Measurements from ENCODE around the gene SNX1. TPM values are rescaled to one million over a fixed set of nuclear protein-coding genes. Genes with fewer than 3 reads are reported as not detected.
A peak's percentile ranks its signal among the peaks of the same experiment; 100 is the strongest.

The SNX1 gene
- total and polyA plus RNA-seq, 2 of the 13 experiments (the other 11 are each of a cell fraction or from before 2014, with no cell fraction given) = 29.3 to 60.1 TPM

- TF ChIP-seq ZNF496 (CRISPR knock-in tag; IDR thresholded peaks at IDR 0.05; ENCODE audit: insufficient replicate concordance) (no peak), PHF8 (CRISPR knock-in tag; IDR thresholded peaks at IDR 0.05) (0 out of 2 replicates have a peak, but pooled peaks have one; percentile 2), TSC22D2 (CRISPR knock-in tag; IDR thresholded peaks at IDR 0.05; ENCODE audit: borderline replicate concordance) (0 out of 2 replicates have a peak, but pooled peaks have one; percentile 13), ZKSCAN8 (CRISPR knock-in tag; IDR thresholded peaks at IDR 0.05; ENCODE audit: borderline replicate concordance) (no peak), ATF2 (CRISPR knock-in tag; IDR thresholded peaks at IDR 0.05) (no peak), SIN3B (IDR thresholded peaks at IDR 0.05; ENCODE audit: low read length) (no peak), ZNF296 (CRISPR knock-in tag; conservative IDR thresholded peaks at IDR 0.05) (no peak), STAT5B (CRISPR knock-in tag; IDR thresholded peaks at IDR 0.05) (no peak)
- TF ChIP-seq, protein P1, sequence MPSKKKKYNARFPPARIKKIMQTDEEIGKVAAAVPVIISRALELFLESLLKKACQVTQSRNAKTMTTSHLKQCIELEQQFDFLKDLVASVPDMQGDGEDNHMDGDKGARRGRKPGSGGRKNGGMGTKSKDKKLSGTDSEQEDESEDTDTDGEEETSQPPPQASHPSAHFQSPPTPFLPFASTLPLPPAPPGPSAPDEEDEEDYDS (CRISPR knock-in tag; IDR thresholded peaks at IDR 0.05) = no peak
- TF ChIP-seq, protein P2, sequence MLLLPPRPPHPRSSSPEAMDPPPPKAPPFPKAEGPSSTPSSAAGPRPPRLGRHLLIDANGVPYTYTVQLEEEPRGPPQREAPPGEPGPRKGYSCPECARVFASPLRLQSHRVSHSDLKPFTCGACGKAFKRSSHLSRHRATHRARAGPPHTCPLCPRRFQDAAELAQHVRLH (CRISPR knock-in tag; IDR thresholded peaks at IDR 0.05; ENCODE audit: borderline replicate concordance, low read depth) = no peak
- TF ChIP-seq, protein P3, sequence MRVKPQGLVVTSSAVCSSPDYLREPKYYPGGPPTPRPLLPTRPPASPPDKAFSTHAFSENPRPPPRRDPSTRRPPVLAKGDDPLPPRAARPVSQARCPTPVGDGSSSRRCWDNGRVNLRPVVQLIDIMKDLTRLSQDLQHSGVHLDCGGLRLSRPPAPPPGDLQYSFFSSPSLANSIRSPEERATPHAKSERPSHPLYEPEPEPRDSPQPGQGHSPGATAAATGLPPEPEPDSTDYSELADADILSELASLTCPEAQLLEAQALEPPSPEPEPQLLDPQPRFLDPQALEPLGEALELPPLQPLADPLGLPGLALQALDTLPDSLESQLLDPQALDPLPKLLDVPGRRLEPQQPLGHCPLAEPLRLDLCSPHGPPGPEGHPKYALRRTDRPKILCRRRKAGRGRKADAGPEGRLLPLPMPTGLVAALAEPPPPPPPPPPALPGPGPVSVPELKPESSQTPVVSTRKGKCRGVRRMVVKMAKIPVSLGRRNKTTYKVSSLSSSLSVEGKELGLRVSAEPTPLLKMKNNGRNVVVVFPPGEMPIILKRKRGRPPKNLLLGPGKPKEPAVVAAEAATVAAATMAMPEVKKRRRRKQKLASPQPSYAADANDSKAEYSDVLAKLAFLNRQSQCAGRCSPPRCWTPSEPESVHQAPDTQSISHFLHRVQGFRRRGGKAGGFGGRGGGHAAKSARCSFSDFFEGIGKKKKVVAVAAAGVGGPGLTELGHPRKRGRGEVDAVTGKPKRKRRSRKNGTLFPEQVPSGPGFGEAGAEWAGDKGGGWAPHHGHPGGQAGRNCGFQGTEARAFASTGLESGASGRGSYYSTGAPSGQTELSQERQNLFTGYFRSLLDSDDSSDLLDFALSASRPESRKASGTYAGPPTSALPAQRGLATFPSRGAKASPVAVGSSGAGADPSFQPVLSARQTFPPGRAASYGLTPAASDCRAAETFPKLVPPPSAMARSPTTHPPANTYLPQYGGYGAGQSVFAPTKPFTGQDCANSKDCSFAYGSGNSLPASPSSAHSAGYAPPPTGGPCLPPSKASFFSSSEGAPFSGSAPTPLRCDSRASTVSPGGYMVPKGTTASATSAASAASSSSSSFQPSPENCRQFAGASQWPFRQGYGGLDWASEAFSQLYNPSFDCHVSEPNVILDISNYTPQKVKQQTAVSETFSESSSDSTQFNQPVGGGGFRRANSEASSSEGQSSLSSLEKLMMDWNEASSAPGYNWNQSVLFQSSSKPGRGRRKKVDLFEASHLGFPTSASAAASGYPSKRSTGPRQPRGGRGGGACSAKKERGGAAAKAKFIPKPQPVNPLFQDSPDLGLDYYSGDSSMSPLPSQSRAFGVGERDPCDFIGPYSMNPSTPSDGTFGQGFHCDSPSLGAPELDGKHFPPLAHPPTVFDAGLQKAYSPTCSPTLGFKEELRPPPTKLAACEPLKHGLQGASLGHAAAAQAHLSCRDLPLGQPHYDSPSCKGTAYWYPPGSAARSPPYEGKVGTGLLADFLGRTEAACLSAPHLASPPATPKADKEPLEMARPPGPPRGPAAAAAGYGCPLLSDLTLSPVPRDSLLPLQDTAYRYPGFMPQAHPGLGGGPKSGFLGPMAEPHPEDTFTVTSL (CRISPR knock-in tag; IDR thresholded peaks at IDR 0.05; ENCODE audit: borderline replicate concordance) = no peak
- TF ChIP-seq, protein P4, sequence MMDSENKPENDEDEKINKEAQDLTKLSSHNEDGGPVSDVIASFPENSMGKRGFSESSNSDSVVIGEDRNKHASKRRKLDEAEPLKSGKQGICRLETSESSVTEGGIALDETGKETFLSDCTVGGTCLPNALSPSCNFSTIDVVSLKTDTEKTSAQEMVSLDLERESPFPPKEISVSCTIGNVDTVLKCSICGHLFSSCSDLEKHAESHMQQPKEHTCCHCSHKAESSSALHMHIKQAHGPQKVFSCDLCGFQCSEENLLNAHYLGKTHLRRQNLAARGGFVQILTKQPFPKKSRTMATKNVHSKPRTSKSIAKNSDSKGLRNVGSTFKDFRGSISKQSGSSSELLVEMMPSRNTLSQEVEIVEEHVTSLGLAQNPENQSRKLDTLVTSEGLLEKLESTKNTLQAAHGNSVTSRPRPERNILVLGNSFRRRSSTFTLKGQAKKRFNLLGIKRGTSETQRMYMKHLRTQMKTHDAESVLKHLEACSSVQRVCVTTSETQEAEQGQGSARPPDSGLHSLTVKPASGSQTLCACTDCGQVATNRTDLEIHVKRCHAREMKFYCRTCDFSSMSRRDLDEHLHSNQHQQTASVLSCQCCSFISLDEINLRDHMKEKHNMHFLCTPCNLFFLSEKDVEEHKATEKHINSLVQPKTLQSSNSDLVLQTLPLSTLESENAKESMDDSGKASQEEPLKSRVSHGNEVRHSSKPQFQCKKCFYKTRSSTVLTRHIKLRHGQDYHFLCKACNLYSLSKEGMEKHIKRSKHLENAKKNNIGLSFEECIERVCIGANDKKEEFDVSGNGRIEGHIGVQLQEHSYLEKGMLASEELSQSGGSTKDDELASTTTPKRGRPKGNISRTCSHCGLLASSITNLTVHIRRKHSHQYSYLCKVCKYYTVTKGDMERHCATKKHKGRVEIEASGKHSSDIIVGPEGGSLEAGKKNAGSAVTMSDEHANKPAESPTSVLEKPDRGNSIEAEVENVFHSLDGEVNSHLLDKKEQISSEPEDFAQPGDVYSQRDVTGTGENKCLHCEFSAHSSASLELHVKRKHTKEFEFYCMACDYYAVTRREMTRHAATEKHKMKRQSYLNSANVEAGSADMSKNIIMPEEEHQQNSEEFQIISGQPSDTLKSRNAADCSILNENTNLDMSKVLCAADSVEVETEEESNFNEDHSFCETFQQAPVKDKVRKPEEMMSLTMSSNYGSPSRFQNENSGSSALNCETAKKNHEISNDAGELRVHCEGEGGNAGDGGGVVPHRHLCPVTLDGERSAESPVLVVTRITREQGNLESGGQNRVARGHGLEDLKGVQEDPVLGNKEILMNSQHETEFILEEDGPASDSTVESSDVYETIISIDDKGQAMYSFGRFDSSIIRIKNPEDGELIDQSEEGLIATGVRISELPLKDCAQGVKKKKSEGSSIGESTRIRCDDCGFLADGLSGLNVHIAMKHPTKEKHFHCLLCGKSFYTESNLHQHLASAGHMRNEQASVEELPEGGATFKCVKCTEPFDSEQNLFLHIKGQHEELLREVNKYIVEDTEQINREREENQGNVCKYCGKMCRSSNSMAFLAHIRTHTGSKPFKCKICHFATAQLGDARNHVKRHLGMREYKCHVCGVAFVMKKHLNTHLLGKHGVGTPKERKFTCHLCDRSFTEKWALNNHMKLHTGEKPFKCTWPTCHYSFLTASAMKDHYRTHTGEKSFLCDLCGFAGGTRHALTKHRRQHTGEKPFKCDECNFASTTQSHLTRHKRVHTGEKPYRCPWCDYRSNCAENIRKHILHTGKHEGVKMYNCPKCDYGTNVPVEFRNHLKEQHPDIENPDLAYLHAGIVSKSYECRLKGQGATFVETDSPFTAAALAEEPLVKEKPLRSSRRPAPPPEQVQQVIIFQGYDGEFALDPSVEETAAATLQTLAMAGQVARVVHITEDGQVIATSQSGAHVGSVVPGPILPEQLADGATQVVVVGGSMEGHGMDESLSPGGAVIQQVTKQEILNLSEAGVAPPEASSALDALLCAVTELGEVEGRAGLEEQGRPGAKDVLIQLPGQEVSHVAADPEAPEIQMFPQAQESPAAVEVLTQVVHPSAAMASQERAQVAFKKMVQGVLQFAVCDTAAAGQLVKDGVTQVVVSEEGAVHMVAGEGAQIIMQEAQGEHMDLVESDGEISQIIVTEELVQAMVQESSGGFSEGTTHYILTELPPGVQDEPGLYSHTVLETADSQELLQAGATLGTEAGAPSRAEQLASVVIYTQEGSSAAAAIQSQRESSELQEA (CRISPR knock-in tag; IDR thresholded peaks at IDR 0.05; ENCODE audit: not compliant biosample characterization) = no peak
Observed at GRCh38 chr15:64092864-64093626, 2.7 kb upstream of the SNX1 start (continued).

All from HepG2 (cell line).